Astrocyte of the spinal cord (primary cell): ENCODE data around the gene SPIRE2.

Source experiments
- DNase-seq: peaks from one replicate; pipeline ENCODE4 v3.0.0; 2011; ENCODE audit warnings: low read depth, low spot score
- H3K4me3 ChIP-seq: 2 replicates; pipeline ENCODE4 v1.5.1; 2011; ENCODE audit warnings: low read depth, mild to moderate bottlenecking, low read length, moderate library complexity
- in situ Hi-C: cut with HindIII; loops from 2 replicates; pipeline ENCODE4 v1.10.0; 2017; ENCODE audit warnings: low sequenced_read_pairs
- TF ChIP-seq, protein P1 (sequence below): IDR thresholded peaks from 2 replicates; pipeline ENCODE4 v1.5.1; 2012; ENCODE audit warnings: low read depth, mild to moderate bottlenecking, low read length, inconsistent platforms

SPIRE2 gene

DNA sequence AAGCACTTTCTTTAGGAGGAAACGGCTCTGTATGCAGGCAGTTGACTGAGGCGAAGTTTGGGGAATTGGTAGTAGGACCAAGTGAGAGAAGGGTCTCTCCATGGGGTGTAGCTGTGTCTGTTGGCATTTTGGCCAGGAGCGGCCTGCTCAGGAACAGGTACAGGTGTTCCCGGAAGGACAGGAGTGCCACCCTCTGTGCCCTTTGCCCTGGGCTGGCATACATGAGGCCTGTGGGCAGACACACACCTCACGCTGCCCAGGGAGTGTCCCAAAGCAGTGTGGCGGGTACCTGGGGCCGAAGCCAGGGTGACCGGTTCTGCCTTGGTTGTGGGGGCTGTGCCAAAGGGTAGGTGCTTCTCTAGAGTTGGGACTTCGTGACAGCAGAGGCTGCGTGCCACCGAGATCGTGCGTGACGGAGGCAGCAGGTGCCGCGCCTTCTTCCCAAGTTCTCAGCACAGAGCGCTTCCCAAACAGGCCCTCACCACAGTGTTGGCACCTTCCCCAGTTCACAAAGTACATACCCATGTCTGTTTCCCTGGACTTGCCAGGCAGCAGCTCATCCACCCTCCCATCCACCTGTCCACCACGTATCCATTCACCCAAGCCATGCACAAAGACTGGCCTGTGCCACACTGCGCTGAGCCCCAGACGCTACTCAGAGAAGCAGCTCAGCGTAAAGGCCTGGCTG lies 25.2 kb downstream of the SPIRE2 start:
- in situ Hi-C loops, result no loop called here
- no peak for DNase-seq
- TF ChIP-seq, protein P1, sequence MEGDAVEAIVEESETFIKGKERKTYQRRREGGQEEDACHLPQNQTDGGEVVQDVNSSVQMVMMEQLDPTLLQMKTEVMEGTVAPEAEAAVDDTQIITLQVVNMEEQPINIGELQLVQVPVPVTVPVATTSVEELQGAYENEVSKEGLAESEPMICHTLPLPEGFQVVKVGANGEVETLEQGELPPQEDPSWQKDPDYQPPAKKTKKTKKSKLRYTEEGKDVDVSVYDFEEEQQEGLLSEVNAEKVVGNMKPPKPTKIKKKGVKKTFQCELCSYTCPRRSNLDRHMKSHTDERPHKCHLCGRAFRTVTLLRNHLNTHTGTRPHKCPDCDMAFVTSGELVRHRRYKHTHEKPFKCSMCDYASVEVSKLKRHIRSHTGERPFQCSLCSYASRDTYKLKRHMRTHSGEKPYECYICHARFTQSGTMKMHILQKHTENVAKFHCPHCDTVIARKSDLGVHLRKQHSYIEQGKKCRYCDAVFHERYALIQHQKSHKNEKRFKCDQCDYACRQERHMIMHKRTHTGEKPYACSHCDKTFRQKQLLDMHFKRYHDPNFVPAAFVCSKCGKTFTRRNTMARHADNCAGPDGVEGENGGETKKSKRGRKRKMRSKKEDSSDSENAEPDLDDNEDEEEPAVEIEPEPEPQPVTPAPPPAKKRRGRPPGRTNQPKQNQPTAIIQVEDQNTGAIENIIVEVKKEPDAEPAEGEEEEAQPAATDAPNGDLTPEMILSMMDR, result no peak
- H3K4me3 ChIP-seq, result no peak overlapping the region

DNA sequence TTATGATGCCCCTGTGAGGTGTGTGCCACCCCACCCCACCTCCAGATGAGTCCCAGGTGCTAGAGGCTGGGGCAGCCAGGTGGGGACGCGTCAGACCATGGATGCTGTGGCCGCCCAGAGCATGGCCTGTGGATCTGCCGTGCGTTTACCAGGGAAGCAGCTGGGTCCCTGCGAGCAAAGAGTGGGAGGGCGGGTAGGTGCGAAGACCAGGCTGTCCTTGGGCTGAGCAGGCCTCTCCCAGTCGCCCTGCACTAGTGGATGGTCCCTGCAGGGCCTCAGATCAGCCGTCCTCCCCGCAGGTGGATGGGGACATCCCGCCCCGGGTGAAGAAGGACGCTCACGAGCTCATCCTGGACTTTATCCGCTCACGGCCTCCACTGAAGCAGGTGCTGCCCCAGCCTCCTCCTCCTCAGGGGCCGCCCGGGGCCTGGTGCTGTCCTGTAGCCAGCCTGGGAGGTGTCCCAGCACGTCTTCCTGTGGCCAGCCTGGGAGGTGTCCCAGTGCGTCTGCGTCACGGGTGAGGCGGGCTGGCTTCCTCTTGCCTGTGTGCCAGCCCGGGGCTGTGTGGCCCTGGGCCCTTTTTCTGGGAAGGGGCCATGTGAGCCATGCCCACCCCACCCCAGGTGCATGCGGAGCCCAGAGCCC lies 27.1 kb downstream of the SPIRE2 start:
- in situ Hi-C loops, result no loop called here
- TF ChIP-seq, protein P1, result no peak
- H3K4me3 ChIP-seq, result no peak overlapping the region
- no peak for DNase-seq

DNA sequence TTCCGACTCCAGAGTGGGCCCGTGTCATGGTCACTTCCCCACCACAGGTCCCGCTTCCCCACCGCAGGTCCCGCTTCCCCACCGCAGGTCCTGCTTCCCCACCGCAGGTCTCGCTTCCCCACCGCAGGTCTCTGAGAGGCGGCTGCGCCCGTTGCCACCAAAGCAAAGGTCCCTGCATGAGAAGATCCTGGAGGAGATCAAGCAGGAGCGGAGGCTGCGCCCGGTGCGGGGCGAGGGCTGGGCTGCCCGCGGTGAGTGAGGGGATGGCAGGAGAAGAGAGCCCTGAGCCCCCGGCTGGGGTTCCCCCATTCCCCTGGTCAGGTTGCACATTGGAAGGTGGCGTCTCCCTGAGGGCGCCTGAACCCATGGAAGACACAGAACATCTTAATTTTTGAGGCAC lies 27.7 kb downstream of the SPIRE2 start:
- TF ChIP-seq, protein P1, result no peak
- no peak overlapping the region for H3K4me3 ChIP-seq
- no peak for DNase-seq
- in situ Hi-C loops, result no loop called here

DNA sequence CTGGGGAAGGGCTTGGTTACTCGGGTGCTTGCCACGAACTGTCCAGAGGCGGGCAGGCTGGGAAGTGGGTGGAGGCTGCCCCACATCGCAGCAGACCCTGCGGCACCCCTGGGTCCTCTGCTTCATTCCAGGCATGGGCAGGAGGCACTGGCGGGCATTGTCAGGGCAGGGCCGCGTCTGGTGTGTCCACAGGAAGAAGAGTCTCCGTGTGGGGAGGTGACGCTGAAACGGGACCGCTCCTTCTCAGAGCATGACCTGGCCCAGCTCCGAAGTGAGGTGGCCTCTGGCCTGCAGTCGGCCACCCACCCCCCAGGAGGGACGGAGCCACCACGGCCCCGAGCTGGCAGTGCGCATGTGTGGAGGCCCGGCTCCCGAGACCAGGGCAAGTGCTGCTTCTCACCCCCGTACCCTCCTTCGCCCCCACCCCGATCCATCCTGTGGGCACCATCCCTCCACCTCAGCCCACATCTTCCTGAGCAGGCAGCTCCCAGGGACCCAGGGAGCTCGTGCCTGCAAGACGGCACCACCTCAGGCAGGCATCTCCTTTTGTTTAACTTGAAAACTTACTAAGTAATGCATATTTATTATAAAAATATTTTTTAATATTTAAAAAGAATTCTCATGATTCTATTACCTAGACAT lies 30.8 kb downstream of the SPIRE2 start:
- in situ Hi-C loops, result no loop called here
- TF ChIP-seq, protein P1, result no peak
- no peak for DNase-seq
- H3K4me3 ChIP-seq, result no peak overlapping the region

DNA sequence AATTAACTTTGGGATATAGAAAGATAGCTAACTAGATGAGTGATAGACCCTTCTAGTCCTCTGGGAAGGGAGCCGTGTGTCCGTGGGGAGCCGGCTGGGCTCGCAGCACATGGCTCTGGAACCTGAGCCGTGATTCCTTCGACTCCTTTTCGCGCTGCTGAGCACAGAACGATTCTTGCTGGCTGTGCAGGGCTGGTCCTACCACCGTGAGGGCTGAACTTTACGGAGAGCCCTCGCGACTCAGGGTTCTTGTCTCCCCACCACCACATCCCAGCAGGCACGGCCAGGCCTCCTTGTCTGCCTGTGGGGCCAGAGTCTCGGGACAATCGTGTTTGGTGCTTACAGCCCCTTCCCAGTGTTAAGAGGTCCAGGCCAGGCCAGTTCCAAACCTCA lies 31.3 kb downstream of the SPIRE2 start:
- in situ Hi-C loops, result no loop called here
- H3K4me3 ChIP-seq, result no peak overlapping the region
- DNase-seq, result no peak
- TF ChIP-seq, protein P1, result no peak

DNA sequence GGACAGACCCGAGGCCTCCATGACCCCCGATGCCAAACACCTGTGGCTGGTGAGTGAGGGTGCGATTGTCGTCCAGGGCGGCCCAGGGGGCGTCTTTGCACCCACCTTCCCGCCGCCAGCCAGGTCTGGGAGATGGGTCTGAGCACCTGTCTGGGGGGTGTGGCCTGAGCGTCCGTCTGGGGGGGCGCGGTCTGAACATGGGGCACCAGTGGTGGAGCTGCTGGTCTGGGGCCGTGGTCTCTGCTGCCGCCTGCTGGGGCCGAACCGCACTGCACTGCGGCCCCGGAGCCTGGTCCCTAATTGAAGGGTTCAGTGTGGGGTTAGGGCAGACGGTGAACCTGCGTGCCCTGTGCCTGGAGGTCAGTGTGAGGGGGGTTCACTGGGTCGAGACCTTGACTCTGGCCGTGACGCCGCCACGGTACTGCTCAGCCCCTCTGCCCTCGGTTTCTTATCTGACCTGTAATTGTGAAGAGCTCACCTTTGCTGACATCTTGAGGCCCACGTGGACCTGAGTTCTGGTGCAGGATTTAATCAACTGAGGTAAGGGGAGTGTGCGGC lies 32.6 kb downstream of the SPIRE2 start:
- DNase-seq, result peak; percentile 17
- TF ChIP-seq, protein P1, result peak; percentile 97
- in situ Hi-C loops, result no loop called here
- H3K4me3 ChIP-seq, result no peak overlapping the region
